Upper lobe of left lung (tissue), 4 donors: Measurements from ENCODE around the gene DMD.

ENCODE experiments used
- CTCF ChIP-seq, 6 experiments: fragments of 450-650 bp in 4 of 6; fragments of 200-600 bp in 2 of 6; sonication (generic) in 2 of 6; IDR thresholded peaks; one replicate each; pipeline ENCODE4 v1.5.1; 2016 to 2019; ENCODE audit warnings: antibody characterized with exemption in 6 of 6
- POLR2A ChIP-seq, 4 donors: fragments of 450-650 bp; IDR thresholded peaks; one replicate each; pipeline ENCODE4 v1.5.1; 2016 to 2017; ENCODE audit warnings: antibody characterized with exemption in 4 of 4, mild to moderate bottlenecking in 2 of 4
- POLR2AphosphoS5 ChIP-seq, 2 donors: sonication (generic); formaldehyde crosslinking; IDR thresholded peaks; one replicate each; pipeline ENCODE4 v1.5.1; 2017; ENCODE audit warnings: antibody characterized with exemption in 2 of 2

- TF ChIP-seq CTCF (IDR thresholded peaks at IDR 0.05) (no peak), POLR2A (IDR thresholded peaks at IDR 0.05) (no peak), POLR2AphosphoS5 (IDR thresholded peaks at IDR 0.05) (no peak)
Observed at GRCh38 chrX:31236231-31236630, 1975.1 kb downstream of the DMD start.
